ENCODE data around the gene PRDM16. TPM values are rescaled to one million over a fixed set of nuclear protein-coding genes. Genes with fewer than 3 reads are reported as not detected.
"Not testable (repeated sequence)": the region's sequence is repeated elsewhere in the genome, so short reads cannot be mapped to it uniquely, and the experiment has no call there.

PRDM16 gene
- total RNA-seq, 1 experiment from 2014 or later: not detected

DNA sequence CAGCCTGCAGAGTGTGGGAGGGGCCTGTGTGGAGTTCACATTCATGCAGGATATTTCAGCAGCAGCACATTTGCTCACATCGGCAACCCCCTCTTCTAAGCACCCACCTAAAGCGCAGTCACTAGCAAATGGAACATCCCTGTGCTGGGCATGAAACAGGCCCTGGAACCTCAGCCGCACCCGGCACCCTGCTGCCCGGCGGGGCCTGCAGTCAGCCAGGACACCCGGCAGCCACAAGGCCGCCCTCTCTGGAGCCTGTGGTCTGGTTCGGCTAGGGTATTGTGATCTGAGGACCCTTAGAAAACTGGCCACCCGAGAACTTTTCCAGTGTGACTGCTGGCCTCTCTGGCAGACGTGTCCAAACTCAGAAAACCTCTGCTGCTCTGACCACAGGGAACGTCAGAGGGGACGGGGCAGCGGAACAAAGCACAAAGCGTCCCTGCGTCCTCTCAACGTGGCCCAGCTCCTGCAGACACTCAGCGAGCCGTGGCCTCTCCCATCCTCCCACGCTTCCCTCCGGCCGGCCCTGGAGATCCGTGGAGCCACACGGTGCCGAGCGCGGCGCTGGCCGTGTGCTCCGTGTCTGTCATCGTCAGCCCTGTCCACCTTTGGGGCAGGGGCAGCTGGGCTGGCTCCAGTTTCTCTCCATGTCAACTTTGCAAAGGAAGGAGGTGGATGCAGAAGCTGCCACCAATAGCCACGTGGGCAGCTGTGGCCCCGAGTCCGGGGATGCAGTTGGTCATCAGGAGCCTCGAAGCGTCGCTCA lies 209.6 kb downstream of the PRDM16 start:
- DNase-seq (ENCODE audit: low read depth): no peak

DNA sequence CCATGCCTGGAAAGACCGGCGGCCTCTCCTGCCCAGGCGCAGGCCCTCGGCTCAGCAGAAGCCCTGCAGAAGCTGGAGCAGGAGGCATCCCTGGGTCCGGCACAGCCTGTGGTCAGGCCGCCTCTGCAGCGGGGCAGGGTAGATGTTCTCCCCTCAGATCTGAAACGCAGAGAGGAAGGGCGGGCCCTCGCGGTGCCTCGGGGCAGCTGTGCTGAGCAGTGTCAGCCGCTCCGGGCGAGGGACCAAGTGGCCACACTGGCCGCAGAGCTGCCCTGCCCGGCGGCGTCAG lies 210.1 kb downstream of the PRDM16 start:
- DNase-seq (ENCODE audit: low read depth): peak; percentile 22

DNA sequence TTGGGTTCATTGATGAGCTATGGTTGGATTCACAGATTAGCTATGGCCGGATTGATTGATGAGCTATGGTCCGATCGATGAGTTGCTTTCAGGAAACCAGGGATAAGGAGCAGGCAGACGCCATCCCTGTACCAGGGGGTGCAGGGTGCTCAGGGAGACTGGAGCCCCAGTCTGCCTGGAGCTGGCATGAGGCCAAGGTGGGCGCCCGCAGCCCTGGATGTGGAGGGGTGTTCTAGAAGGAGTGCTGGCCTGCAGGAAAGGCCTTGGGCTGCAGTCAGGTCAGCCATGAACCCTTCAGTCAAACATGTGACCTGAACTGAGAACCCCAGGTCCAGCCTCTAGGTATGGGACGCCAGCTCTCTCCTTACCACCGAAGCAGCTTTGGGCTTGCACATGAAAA lies 212.7 kb downstream of the PRDM16 start:
- no peak for DNase-seq (ENCODE audit: low read depth)

DNA sequence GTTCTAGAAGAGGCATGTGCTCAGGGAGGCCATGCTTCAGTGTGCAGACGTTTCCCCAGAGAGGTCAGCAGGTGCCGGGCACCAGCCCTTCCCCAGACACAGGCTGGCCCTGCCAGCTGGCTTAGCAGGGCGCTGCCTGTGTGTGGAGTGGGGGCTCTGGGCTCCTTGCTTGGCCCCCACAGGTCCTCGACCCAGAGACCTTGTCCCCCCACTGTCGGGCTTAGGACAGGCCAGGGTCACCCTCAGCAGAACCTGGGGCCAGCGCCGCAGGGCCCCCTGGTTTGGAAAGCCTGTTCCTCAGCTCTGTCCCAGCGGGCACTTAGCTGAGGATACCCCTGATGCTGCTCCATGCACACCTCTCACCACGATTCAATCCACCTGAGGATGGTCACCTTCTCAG lies 213.2 kb downstream of the PRDM16 start:
- DNase-seq (ENCODE audit: low read depth): no peak

DNA sequence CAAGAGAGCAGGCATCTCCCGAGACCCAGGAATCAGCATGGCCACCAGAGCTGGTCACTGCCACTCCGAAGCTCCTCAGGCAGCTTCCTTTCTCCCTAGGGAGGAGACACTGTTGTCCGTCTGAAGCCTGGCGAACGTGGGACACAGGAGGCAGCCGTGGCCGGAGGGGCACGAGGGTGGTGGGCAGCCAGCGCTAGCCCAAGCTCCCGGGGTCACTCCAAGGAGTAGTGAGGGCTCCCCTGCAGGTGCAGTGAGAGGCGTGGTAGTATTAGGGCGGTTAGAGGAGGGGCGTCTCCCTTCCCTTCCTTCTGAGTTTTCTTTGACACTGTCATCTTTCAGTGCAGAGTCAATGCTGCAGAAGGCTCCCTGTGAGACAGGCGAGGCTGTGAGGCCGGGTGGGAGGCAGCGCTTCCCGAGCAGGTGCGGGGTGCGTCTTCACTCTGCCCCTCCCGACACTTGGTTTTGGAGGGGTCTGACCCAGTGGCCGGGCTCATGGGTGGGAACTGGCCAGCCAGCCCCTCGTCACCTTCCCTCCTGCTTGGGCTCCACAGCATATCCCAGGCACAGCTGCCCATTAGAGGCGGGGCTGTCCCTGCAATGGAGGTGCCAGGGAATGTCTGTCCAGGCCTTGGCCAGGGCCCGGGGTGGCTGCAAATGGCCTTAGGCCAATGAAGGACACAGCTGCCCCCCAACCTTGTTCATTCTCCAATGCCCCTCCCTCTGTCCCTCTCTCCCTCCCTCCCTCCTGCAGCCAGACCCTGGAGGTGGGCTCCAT lies 213.8 kb downstream of the PRDM16 start:
- no peak for DNase-seq (ENCODE audit: low read depth)

DNA sequence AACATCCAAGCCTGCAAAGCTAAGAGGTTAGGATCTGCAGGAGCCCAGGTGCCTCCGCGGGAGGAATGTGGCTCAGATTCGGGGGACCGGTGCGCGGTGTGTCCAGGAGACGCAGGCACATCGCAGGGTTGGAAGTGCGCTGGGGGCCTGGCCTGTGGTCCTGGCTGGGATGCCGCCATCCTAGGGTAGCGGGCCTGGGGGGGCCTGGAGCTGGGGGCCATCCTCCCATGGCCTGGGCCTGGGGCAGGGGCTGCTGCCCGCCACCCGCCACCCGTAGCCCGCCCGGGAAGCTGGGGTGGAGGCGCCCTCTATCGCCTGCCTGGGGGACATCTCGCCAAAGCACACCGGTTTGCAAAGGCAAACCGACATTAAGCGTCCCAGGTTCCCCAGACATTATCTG lies 214.8 kb downstream of the PRDM16 start:
- DNase-seq (ENCODE audit: low read depth): no peak

DNA sequence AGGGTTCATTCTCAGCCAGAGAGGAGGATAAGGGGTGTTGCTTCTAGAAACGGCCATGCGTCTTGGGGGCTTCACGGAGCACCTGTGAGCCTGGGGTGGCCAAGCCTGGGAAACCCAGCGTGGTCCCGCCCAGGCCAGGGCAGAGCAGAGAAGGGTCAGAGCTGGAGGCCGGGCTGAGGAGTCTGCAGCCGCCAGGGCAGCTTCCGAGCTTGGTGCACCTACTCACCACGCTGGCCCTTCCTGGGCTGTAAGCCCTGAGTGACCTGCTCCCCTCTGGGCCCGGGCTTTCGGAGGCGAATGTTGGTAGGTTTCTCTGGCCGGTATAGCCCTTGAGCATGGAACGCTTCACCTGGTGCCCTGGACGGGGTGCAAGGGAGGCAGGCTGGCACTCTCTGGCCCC lies 215.7 kb downstream of the PRDM16 start:
- no peak for DNase-seq (ENCODE audit: low read depth)

DNA sequence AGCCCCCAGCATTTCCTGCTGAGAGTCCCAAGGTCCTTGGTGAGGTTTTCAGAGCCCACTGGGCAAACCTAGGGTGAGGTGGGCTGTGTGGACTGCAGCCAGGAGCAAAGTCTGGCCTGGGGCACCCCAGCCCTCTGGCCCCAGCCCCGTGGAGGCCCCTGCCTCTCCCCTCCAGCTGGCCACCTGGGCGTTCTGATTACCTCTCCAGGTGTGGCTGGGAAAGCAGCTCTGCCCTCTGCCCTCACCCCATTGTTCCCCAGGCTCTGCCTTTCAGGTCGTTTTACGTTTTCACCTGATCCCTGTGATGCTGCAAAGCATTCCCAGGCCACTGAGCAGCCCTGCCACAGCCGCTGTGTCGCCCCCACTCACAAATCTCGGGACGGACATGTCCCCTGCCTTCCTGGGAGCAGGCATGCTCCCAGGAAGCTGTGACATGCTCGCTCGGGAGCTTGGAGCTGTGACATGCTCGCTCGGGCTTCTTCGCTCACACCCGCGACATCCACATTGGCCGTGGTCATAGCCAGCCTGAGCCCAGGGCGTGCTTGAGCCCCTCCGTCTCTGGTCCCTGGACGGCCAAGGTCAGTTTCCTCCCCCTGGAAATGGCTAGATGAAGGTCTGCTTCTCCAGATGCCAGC lies 216.2 kb downstream of the PRDM16 start:
- no peak for DNase-seq (ENCODE audit: low read depth)

DNA sequence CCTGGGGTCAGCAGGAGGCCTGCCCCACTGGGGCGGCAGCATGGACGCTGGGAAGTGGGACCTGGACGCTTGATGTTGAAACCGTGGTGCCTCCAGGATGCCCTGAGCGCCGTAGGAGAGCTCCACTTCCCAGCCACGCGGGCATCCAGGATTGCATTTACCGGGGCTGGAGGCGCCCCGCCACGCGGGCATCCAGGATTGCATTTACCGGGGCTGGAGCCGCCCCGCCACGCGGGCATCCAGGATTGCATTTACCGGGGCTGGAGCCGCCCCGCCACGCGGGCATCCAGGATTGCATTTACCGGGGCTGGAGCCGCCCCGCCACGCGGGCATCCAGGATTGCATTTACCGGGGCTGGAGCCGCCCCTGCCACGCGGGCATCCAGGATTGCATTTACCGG lies 218.1 kb downstream of the PRDM16 start:
- DNase-seq (ENCODE audit: low read depth): not testable (repeated sequence)

DNA sequence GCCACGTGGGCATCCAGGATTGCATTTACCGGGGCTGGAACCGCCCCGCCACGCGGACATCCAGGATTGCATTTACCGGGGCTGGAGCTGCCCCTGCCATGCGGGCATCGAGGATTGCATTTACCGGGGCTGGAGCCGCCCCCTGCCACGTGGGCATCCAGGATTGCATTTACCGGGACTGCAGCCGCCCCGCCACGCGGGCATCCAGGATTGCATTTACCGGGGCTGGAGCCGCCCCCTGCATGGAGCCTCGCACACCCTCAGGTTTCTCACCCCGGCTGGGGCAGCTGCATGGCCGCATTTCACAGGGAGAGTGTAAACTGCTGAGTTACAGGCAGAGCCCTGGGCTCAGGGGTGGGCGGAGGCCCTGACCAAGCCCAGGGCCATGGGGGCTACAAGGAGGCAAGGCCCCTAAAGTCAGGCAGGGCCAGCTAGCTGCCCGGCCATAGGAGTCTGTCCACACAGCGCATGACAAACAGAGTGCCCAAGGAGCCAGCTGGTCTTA lies 218.7 kb downstream of the PRDM16 start:
- DNase-seq (ENCODE audit: low read depth): no peak

DNA sequence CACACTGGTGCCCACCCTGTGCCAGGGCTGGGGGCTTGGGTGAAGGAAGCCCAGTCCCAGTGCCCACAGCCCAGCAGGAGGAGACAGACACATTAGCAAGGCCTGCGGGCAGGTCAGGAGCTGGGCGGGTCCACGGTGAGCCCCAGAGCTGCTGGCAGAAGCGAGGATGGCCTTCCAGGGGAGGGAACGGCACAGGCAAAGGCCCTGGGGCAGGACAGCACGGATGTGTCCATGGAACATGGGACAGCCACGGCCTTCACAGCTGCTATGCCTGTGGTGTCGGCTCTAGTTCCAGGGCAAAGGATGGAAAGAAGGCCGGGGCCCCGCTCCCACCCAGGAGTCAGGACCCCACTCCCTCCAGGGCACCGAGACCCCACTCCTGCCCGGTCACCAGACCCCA lies 220.5 kb downstream of the PRDM16 start:
- no peak for DNase-seq (ENCODE audit: low read depth)

DNA sequence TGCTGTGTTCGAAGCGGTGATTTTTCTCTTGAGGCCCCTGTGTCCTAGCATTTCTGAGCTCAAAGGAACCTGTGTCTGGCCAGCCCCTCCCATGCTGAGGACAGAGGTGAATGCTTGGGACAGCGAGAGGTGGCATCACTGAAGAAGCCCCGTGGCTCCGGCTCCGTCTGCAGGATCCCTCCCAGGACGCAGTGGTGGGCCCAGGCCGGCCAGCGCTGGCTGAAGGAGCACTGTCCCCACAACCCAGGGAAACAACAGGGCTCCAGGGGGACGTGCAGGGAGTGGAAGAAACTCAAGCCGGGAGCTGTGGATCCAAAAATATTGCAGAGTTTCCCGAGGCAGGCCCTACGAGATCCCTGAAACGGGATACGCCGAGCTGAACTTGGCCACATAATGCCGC lies 221.4 kb downstream of the PRDM16 start:
- DNase-seq (ENCODE audit: low read depth): no peak

DNA sequence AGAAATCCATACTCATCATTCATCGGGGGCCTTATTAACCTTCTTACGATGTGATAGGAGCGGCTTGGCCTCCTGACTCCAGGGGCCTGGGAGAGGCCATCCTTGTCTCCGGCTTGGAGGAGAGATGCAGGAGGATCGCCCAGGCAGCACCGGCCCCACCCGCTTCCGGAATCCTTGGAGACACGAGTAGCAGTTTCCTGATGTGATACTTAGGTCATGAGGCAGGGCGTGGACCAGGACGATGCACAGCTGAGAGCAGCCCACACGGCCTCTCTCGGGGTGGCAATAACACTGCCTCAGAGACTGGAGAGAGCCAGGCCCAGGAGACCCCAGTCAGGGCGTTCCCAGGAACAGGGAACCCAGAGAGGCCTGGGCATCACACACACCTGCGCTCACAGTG lies 221.9 kb downstream of the PRDM16 start:
- DNase-seq (ENCODE audit: low read depth): no peak

DNA sequence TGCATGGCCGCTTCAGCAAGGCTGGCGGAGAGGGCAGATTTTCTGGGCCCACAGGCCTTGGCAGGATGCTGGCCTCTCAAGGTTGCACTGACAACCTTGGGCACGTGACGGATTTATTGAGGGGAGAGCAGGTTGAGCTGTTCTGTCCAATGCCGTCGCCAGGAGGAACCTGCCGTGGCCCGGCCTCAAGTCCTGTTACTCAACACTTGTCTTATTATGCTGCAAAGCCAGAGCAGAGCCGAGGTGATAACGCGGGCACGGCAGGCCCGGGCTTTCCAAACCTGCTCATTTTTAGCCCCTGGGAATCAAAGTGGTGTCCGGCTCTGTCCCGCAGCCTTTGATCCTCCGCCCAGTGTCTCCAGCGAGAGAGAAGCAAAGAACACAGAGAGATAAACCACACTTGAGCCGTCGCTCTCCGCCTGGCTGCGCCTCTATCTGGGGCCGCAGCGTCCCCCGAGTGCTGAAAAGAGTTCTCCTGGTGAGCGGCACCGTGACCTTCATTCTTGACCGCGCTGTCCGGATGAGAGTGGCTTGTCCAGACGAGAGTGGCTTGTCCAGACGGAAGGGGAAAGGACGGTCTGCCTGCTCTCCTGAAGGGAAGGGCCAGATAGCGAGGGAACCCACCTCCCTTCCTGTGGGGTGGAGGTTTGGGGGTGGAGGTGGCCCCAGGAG lies 223.2 kb downstream of the PRDM16 start:
- DNase-seq (ENCODE audit: low read depth): no peak

DNA sequence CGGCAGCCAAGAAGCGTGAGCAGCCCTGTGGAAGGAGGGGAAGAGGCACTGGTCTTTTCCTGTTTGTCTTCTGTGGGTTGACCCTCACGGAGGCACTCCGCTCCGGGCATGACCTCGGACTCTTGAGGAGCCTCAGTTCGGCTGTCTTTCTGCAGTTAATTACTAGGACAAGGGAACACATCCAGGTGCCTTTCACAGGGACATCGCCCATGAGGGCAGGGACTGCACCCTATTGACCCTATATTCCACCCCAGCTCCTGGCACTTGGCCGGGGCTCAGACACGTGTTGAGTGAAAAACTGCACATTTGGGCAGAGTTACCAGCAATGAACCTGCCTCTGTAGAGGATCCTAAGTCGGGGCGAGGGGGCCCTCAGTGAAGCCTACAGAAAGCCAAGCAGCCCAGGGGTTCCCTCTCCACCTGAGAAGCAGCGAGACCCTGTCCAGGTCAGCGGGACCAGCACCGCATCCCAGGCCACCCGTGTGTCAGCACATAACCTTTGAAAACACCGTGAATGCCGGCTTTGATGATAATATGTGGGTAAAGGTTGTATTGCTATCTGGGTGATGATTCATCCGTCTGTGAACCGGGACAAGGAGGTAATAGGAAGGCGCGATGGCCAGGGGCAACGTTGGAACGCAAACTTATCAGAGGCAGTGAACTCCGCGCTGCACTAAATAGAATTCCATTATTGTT lies 224.0 kb downstream of the PRDM16 start:
- DNase-seq (ENCODE audit: low read depth): no peak

DNA sequence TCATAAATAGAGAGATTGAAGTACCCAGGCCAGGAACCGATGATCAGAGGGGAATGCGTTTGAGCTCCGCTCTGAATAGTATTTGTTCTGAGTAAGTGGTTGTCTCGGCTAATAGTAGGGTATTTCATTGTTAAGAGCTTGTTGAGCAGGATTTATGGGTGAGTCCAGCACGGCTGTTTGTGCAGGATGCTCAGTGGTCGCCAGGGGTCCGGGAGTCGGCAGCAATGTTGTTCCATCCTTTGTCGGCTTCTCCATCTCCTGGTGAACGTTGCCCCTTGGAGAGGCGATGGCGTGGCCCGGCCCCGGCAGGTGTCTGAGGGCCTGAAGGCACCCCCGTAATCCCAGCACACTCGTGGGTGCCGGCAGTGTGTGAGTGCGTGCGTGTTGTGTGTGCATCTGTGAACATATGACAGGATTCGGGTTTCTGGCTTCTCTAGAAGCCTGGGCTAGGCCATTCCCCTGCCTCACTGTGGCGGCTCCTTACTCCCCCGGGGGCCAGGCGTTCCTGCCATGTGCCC lies 224.6 kb downstream of the PRDM16 start:
- DNase-seq (ENCODE audit: low read depth): no peak

DNA sequence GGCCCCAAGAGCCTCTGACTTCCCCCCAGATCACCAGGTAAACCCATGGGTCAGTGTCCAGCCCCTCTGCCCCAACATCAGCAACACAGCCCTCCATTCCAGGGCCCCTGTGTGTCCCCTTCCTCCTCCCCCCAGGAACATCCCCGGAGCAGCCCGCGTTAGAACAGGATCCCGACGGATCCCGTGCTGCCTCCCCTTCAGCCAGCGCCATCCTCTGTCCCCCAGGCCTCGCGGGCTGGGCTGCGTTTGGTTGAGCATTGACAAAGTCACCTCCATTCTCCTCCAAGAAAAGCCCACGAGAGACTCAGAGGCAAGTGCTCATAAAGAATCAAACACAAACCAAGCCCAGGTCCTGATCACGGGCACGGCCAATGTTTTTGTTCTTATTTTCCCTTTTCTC lies 225.4 kb downstream of the PRDM16 start:
- no peak for DNase-seq (ENCODE audit: low read depth)

DNA sequence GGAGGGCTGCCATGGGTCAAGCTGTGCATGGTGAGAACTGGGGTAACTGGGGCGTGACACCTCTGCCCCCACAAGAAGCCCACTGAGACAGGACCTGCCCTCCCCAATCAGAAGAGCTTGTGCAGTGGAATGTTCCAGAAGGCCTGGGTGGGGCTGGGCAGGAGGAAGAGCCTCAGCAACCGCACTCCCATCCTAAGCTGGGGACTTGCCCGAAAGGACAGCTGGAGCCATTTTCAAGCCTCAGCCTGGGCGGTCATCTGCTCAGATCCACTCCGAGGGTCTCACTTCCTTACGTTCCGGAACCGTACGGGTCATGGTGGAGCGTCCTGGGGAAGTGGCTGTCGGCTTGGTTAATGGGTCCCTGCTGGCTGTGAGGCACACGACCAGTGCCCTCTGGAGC lies 226.8 kb downstream of the PRDM16 start:
- no peak for DNase-seq (ENCODE audit: low read depth)

DNA sequence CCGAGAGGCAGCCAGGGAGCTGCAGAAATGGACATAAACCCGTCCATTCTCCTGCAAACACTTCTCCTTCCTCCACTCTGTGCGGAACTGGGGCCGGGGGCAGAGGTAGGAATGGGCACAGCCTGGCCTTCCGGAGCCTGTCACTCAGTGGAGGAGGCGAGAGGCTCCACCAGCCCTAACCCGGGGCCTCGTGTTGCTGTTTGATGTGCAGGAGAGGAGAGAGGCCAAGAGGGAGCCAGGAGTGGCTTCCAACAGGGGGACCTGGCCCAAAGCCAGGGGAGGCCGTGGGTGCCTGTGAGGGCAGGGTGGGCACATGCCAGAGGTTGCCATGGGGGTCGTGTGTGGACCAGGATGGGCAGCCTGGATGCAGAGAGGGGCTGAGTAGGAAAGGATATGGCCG lies 227.3 kb downstream of the PRDM16 start:
- DNase-seq (ENCODE audit: low read depth): no peak

DNA sequence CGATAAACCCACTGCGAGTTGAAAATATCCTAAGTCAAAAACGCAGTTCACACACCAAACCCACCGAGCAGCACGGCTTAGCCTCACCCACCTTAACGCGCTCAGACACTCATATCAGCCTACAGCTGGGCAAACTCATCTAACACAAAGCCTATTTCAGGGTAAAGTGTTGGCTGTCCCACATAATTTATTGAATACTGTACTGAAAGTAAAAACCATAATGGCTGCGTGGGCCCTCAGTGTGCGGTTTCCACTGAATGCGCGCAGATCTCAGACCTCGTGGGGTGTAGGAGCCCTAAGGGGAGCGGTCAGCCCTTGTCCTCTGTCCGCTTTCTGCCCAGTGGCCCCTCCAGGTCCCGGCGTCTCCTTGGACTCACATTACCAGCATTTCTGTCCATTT lies 227.8 kb downstream of the PRDM16 start:
- no peak for DNase-seq (ENCODE audit: low read depth)

DNA sequence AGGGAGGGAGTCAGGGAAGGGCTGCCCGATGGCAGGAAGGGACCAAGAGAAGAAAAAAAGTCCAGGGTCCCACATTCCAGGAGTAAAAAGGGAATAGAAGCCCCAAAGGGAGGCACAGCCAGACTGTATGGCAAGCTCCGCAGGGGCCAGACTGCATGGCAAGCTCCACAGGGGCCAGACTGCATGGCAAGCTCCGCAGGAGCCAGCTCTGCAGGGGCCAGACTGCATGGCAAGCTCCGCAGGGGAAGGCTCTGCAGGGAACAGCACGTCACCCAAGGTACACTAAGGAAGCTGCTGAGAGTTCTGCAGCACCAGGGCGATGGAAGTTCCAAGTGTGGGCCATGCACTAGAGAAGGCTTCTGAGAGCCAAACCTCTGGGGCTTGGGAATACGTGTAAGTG lies 228.8 kb downstream of the PRDM16 start:
- DNase-seq (ENCODE audit: low read depth): no peak

DNA sequence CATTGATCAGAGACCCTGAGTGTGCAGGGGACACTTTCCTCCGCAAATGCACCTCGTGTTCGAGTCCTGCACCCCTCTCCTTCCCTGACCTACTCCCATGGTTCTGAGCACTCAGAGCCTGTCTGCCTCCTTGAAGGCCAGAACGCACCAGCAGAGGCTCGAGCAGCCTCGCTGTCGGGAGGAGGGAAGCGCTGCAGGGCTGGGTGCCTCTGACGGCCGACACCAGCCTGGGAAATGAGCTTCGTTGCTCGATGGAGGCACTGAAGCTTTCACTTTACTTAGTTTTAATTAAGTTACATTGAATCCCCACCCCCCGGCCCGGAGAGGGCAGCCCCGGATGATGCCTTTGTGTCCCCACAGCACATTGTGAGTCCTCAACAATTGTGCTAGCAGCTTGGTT lies 229.2 kb downstream of the PRDM16 start:
- DNase-seq (ENCODE audit: low read depth): no peak

All from RPMI7951 (cell line).